ENCODE measurements around the gene PARD3. TPM values are rescaled to one million over a fixed set of nuclear protein-coding genes. Genes with fewer than 3 reads are reported as not detected.

The PARD3 gene
- total RNA-seq, 3 donors from 2014 or later (not counting 1 experiment from before 2014, with no cell fraction given): 0.14 to 0.49 (median 0.38) TPM

GRCh38 chr10:34719746-34720145 is 95.3 kb downstream of the PARD3 start:
- no peaks in the 10 kb centered on the region for H3K36me3 ChIP-seq (ENCODE audit: control insufficient read depth, insufficient read depth, low read length)
- intact Hi-C loops (cut with micrococcal nuclease): no loop called here
- no peaks in the 10 kb centered on the region for H3K4me1 ChIP-seq (ENCODE audit: control insufficient read depth, insufficient read depth, low read length)
- no peak for TF ChIP-seq CTCF (IDR thresholded peaks at IDR 0.05)
- H3K27me3 ChIP-seq (ENCODE audit: control insufficient read depth, insufficient read depth, low read length): no peaks in the 10 kb centered on the region
- H3K4me1 Mint-ChIP-seq: peaks cover 4 to 6% of the 10 kb centered on the region in 2 donors
- H3K27ac ChIP-seq (ENCODE audit: low read length): no peak overlapping the region
- WGBS (ENCODE audit: insufficient coverage): 33% methylated on average over 1 of the region's 1 CpG
- H3K9me3 Mint-ChIP-seq: no peaks in the 10 kb centered on the region
- no peaks in the 10 kb centered on the region for H3K9me3 ChIP-seq (ENCODE audit: control insufficient read depth, insufficient read depth, low read length)
- no peak overlapping the region for H3K27ac Mint-ChIP-seq
- DNase-seq (no peak), ATAC-seq (no peak)
- H3K36me3 Mint-ChIP-seq: no peaks in the 10 kb centered on the region
- H3K4me3 ChIP-seq (ENCODE audit: low read length): no peak overlapping the region
- no peak overlapping the region for H3K4me3 Mint-ChIP-seq
- H3K27me3 Mint-ChIP-seq (ENCODE audit: low read depth in 2 of 2): peaks cover 0 to 18% of the 10 kb centered on the region in 2 donors

GRCh38 chr10:34719328-34719727 is 95.8 kb downstream of the PARD3 start:
- intact Hi-C loops (cut with micrococcal nuclease): no loop called here

GRCh38 chr10:34717429-34717828 is 97.7 kb downstream of the PARD3 start:
- H3K27ac Mint-ChIP-seq: no peak overlapping the region
- 84% methylated on average over 7 of the region's 7 CpGs for WGBS (ENCODE audit: insufficient coverage)

More at GRCh38 chr10:34719328-34719727, 95.8 kb downstream of the PARD3 start:
- no peak for TF ChIP-seq CTCF (IDR thresholded peaks at IDR 0.05)
- DNase-seq: no peak
- no peak overlapping the region for H3K27ac Mint-ChIP-seq
- Histone ChIP-seq H3K36me3 (ENCODE audit: control insufficient read depth, insufficient read depth, low read length) (no peaks in the 10 kb centered on the region), H3K4me3 (ENCODE audit: low read length) (no peak overlapping the region), H3K27me3 (ENCODE audit: control insufficient read depth, insufficient read depth, low read length) (no peaks in the 10 kb centered on the region), H3K27ac (ENCODE audit: low read length) (no peak overlapping the region), H3K4me1 (ENCODE audit: control insufficient read depth, insufficient read depth, low read length) (no peaks in the 10 kb centered on the region), H3K9me3 (ENCODE audit: control insufficient read depth, insufficient read depth, low read length) (no peaks in the 10 kb centered on the region)
- no peaks in the 10 kb centered on the region for H3K9me3 Mint-ChIP-seq
- 76% methylated on average over 2 of the region's 2 CpGs for WGBS (ENCODE audit: insufficient coverage)
- peaks cover 0 to 17% of the 10 kb centered on the region in 2 donors for H3K27me3 Mint-ChIP-seq (ENCODE audit: low read depth in 2 of 2)
- no peaks in the 10 kb centered on the region for H3K36me3 Mint-ChIP-seq
- no peak for ATAC-seq
- no peak overlapping the region for H3K4me3 Mint-ChIP-seq
- peaks cover 4 to 6% of the 10 kb centered on the region in 2 donors for H3K4me1 Mint-ChIP-seq

More at GRCh38 chr10:34717429-34717828, 97.7 kb downstream of the PARD3 start:
- Histone ChIP-seq H3K27ac (ENCODE audit: low read length) (no peak overlapping the region), H3K9me3 (ENCODE audit: control insufficient read depth, insufficient read depth, low read length) (no peaks in the 10 kb centered on the region), H3K4me1 (ENCODE audit: control insufficient read depth, insufficient read depth, low read length) (no peaks in the 10 kb centered on the region), H3K36me3 (ENCODE audit: control insufficient read depth, insufficient read depth, low read length) (no peaks in the 10 kb centered on the region), H3K27me3 (ENCODE audit: control insufficient read depth, insufficient read depth, low read length) (no peaks in the 10 kb centered on the region), H3K4me3 (ENCODE audit: low read length) (no peak overlapping the region)
- Mint-ChIP-seq H3K27me3 (ENCODE audit: low read depth in 2 of 2) (peaks cover 0 to 6% of the 10 kb centered on the region in 2 donors), H3K36me3 (no peaks in the 10 kb centered on the region), H3K4me3 (no peak overlapping the region), H3K9me3 (no peaks in the 10 kb centered on the region), H3K4me1 (peaks cover 4 to 6% of the 10 kb centered on the region in 2 donors)
- DNase-seq (no peak), ATAC-seq (no peak)
- intact Hi-C loops (cut with micrococcal nuclease): no loop called here
- TF ChIP-seq CTCF (IDR thresholded peaks at IDR 0.05): no peak
